Activated naive CD8-positive, alpha-beta T cell treated with anti-CD3 and anti-CD28 coated beads, Interleukin-2, amount 10 ng/mL, durations not matched to agents 7 days and 5 days (primary cell): ENCODE results near the gene POLD1. TPM values are rescaled to one million over a fixed set of nuclear protein-coding genes. Genes with fewer than 3 reads are reported as not detected.
"Not testable (repeated sequence)": the region's sequence is repeated elsewhere in the genome, so short reads cannot be mapped to it uniquely, and the experiment has no call there.

Source experiments
- ATAC-seq: fragments of 150-1000 bp; cut with Tn5 transposase; one replicate; pipeline ENCODE4 v1.10.0; 2021; ENCODE audit warnings: low read depth, moderate library complexity
- POLR2A ChIA-PET: fragments of 350-600 bp; sonication (Branson Sonifier 250); formaldehyde crosslinking; loops from one replicate; lab custom pipeline; 2021; ENCODE audit warnings: antibody characterized with exemption; lab: Charles Lee
- DNase-seq: peaks from one replicate; pipeline ENCODE4 v3.0.0; 2021
- H3K27ac Mint-ChIP-seq: one replicate; pipeline ENCODE4 v1.8.0; 2022; ENCODE audit warnings: mild to moderate bottlenecking, mixed read lengths
- H3K27me3 Mint-ChIP-seq: one replicate; pipeline ENCODE4 v1.8.0; 2022; ENCODE audit warnings: mild to moderate bottlenecking, moderate library complexity, mixed read lengths
- H3K36me3 Mint-ChIP-seq: one replicate; pipeline ENCODE4 v1.8.0; 2021; ENCODE audit warnings: mild to moderate bottlenecking, mixed read lengths
- H3K4me1 Mint-ChIP-seq: one replicate; pipeline ENCODE4 v1.8.0; 2021; ENCODE audit warnings: mixed read lengths
- H3K4me3 Mint-ChIP-seq: one replicate; pipeline ENCODE4 v1.8.0; 2022; ENCODE audit warnings: mild to moderate bottlenecking, moderate library complexity, mixed read lengths
- H3K9me3 Mint-ChIP-seq: one replicate; pipeline ENCODE4 v1.8.0; 2021; ENCODE audit warnings: mixed read lengths
- total RNA-seq, 2 experiments: library from RNA; stranded (reverse); gene quantifications; one replicate each; pipeline ENCODE4 v1.2.3, GENCODE V29; 2021

POLD1 gene
- 100 to 1,000 TPM; 131 to 143 TPM for total RNA-seq

DNA sequence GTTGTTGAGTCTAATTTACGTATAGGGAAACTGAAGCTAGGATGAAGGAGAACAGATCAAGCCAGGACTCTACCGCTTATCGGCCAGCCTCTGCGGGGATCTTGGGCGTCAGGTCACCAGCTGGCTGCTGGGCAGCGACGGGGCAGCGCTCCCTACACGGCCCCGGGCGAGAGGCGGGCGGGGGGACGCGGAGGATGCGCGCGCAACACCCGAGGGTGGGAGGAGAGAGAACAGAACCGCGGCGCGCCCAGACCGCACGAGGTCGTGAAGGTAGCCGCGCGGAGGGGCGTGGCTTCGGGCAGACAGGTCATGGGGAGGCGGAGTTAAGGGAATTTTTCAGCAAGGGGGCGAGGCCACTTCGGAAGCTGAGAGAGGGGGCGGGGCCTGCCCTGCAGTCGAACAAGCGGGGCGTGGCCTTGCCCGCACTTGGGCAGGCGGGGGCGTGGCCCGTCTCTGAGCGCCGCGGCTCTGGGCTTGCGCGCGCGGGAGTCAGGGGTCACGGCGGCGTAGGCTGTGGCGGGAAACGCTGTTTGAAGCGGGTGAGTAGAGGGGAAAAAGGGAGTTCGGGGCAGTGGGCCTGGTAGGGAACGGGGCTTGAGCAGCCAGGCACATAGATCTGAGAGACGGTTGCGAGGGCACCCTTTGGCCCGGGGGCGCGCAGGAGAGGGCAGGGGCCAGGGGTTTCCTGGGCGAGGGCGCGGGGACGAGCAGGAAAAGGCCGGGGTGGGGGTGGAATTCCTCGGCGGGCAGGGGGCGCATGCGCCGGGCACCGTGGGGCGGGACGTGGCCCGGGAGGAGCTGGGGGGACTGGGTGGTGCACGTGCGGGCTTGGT is at the start of gene POLD1:
POLD1 (plus strand) TSS at position 496 of the 833 bp plus-strand sequence. CDS start 14,505 bp downstream, outside the sequence.
- Mint-ChIP-seq H3K9me3 (no peaks in the 10 kb centered on the region), H3K27me3 (no peaks in the 10 kb centered on the region), H3K4me1 (peaks cover 27% of the 10 kb centered on the region), H3K4me3 (peak within 1 kb of the TSS; percentile 93), H3K27ac (peak within 1 kb of the TSS; percentile 95), H3K36me3 (peaks cover 22% of the 10 kb centered on the region)
- peak; percentile 99 for DNase-seq
- POLR2A ChIA-PET, result interaction anchor here (0.6 to 2.9 kb wide), 13 partner anchors 8 to 813 kb away, joined by 3 to 19 read pairs (median 4); partner anchors contain the start of genes EMC10, GARIN5A, JOSD2 and NR1H2
- peak; percentile 85 for ATAC-seq

DNA sequence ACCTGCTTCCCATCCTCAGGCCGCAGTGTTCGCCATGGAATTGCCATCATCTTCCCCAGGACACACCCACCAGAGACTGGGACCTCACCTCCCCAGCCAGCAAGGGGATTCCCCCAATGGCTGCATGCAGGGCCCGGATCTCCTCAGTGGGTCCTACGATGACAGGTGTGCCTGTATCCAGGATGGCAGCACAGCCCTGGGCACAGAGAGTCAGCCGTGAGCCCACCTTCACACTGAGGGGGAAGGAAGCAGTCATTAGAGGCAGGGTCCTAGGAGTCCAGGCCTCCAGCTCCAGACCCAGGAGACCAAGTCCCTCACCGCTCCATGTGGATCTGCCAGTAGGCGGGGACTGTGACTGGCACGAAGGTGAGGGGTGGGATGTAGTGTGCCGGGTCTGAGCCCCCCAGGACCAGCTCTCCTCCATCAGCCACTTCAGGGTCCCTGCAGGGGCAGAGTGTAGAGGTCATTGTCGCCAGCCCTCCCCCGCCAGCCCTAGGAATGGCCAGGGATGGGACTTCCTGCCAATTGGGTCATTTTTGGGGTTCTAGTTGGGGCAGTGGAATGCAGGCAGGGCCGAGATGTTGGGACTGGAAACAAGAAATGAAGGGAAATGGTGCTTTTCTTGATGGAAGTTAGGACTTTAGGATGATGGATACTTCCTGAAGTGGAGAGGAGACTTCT is 49.3 kb upstream of the POLD1 start:
- POLR2A ChIA-PET, result interaction anchor here (1.5 kb wide), 1 partner anchor 23 kb away, joined by 12 read pairs; no protein-coding TSS in a partner anchor
- Mint-ChIP-seq H3K27me3 (peaks cover 21% of the 10 kb centered on the region), H3K27ac (no peak overlapping the region), H3K36me3 (peaks cover 3% of the 10 kb centered on the region), H3K4me1 (peaks cover 31% of the 10 kb centered on the region), H3K9me3 (no peaks in the 10 kb centered on the region), H3K4me3 (peak overlapping the region; percentile 46)
- no peak for DNase-seq
- no peak for ATAC-seq

DNA sequence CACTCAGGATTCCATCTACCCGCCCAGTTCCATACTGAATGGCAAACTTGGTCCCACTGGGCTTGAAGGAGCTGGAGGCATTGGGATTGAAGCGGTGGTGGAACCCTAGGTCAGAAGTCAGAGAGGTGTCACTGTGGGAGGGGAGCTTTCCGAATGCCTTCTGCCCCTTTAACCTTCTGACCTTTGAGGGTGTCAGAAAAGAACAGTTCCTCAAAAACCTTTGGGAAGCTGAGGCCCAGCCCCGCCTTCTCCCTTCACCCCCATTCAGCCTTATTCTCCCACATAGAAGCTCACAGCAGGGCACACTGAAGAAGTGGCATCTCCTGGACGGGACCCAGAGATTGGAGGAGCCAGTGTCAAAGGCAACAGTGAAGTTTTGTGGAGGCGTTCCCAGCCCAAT is 47.1 kb upstream of the POLD1 start:
- DNase-seq, result peak; percentile 8
- peaks cover 18% of the 10 kb centered on the region for H3K4me1 Mint-ChIP-seq
- H3K27me3 Mint-ChIP-seq, H3K9me3 Mint-ChIP-seq, POLR2A ChIA-PET, H3K27ac Mint-ChIP-seq, H3K36me3 Mint-ChIP-seq, H3K4me3 Mint-ChIP-seq, ATAC-seq: not testable (repeated sequence)

DNA sequence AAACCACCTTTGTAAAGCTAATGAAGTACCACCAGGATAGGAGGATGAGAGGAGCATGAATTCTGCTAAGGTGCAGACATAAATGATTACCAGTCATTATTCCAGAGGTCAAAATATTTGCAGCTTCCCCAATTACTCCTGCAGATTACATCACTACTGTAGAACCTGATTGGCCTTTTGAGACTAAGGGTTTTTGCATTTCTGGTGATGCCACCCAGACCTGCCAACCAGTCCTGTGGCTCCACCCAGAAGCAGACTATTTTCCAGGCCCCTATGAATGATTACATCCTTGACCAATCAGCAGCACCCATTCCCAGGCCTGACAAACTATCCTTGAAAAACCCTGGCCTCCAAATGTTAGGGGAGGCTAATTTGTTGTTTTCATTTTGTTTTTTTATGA is 43.8 kb upstream of the POLD1 start:
- no peak for ATAC-seq
- peaks cover 9% of the 10 kb centered on the region for H3K4me1 Mint-ChIP-seq
- POLR2A ChIA-PET, result no interaction called here
- H3K27ac Mint-ChIP-seq, result no peak overlapping the region
- H3K9me3 Mint-ChIP-seq, result peaks cover 8% of the 10 kb centered on the region
- no peak for DNase-seq
- peaks cover 13% of the 10 kb centered on the region for H3K36me3 Mint-ChIP-seq
- H3K4me3 Mint-ChIP-seq, result no peak overlapping the region
- peaks cover 1% of the 10 kb centered on the region for H3K27me3 Mint-ChIP-seq

DNA sequence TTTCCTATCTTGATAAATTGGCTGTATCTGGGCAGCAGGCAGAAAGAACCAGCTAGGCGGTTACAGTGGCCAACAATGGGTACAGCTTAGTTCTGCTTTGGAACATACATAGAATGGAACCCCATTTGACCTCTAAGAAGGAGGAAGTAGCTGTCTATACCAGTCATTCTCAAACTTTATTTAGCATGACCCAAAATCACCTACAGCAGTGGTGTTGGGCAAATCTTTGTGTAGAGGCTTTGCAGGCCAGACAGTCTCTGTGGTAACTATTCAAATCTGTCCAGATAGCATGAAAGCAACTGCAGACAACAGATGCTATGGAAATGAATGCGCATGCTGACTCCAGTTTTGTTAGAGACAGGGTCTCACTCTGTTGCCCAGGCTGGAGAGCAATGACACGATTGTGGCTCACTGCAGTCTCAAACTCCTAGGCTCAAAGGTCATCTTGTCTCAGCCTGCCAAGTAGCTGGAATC is 43.0 kb upstream of the POLD1 start:
- Mint-ChIP-seq H3K9me3 (peaks cover 10% of the 10 kb centered on the region), H3K4me1 (peaks cover 8% of the 10 kb centered on the region), H3K27ac (no peak overlapping the region), H3K27me3 (peaks cover 1% of the 10 kb centered on the region), H3K4me3 (no peak overlapping the region), H3K36me3 (peaks cover 15% of the 10 kb centered on the region)
- POLR2A ChIA-PET, result no interaction called here
- ATAC-seq (no peak), DNase-seq (no peak)

DNA sequence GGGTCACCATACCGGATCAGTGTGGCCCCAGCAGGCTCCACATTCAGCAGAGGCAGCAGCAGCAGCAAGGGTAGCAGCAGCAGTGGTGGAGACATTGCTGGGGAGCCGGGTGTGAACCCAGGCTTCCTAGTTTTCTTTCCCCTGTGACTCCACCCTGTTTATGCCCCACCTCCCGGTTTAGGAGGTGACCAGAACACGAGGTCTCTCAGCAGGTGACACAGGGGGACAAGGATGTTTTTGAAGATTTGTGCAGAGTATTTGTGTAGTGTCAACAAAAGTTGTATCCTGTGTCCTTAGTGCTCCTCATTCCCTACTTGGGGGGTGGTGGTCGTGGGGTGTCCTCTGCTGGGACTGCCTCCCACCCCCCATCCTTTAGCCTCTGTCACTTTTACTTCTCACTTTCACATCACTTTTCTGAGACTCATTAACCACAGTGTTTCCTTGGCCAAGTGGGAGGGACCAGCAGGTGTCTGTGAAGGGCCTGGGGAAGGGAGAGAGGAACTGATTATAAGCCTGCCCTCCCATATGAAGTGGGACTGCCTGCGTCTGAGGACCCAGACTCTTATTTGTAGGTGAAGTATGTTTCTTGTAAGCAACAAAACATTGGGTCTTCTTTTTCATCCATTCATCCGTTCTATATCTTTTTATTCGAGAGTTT is 39.4 kb upstream of the POLD1 start:
- DNase-seq, result no peak
- H3K27ac Mint-ChIP-seq, result peak overlapping the region; percentile 58
- H3K36me3 Mint-ChIP-seq, result peaks cover 17% of the 10 kb centered on the region
- H3K27me3 Mint-ChIP-seq, result no peaks in the 10 kb centered on the region
- POLR2A ChIA-PET, result interaction anchor here (2.2 kb wide), 1 partner anchor 11 kb away, joined by 9 read pairs; no protein-coding TSS in a partner anchor
- no peak for ATAC-seq
- peaks cover 12% of the 10 kb centered on the region for H3K9me3 Mint-ChIP-seq
- peak overlapping the region; percentile 22 for H3K4me3 Mint-ChIP-seq
- H3K4me1 Mint-ChIP-seq, result peaks cover 19% of the 10 kb centered on the region

DNA sequence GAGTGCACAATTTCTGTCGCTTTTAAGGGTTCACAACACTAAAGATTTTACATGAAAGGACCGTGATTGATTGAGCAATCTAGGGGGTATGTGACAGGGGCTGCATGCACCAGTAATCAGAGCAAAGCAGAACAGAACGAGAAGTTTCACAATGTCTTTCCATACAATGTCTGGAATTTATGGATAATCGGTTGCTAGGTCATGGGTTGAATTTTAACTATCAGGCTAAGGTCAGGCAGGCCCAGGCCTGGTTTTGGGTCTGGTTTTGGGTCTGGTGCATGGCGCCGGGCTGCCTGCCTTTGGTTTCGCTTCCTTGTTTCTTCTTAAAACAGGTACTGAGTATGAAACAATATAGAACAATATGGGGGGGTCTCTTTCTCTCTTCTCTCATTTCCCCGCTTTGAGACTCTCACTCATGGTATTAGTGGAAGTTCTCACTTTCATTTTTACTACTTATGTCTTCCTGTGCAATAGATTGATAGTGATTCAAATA is 37.0 kb upstream of the POLD1 start:
- H3K9me3 Mint-ChIP-seq, H3K27me3 Mint-ChIP-seq, ATAC-seq, DNase-seq, POLR2A ChIA-PET: not testable (repeated sequence)
- Mint-ChIP-seq H3K36me3 (peaks cover 15% of the 10 kb centered on the region), H3K27ac (peak overlapping the region; percentile 42), H3K4me3 (peak overlapping the region; percentile 57), H3K4me1 (peaks cover 19% of the 10 kb centered on the region)

DNA sequence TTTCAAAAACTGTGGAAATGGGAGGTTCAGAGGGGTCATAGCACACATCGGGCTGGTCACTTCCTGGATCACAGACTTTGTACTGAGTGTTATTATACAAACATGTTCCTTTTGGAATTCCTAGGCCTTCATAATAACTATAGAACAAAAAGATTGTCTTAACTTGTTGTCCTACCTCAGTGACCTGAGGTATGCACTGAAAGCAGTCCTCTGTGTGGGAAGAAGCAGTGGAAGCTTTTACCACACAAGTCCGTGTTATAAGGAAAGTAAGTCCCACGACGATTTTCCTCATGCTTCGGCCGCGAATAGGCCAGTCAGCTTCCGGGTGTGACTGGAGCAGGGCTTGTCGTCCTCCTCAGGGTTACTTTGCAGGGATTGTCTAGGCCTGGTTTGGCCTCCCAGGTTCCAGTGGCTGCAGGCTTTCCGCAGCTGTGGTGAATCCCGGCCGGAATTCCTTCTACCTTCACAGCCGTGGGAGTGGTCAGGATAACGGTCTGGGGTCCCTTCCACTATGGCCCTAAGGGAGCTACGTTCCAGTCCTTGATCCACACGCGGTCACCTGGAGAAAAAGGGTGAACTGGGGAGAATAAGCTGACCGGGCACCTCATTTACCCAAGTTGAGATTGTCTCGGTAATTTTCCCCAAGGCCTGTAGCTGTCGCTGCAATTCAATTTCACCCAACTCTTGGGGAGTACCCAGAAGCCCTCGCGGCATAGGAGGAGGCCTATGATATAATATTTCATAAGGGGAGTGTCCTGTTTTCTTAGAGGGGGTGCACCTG is 34.7 kb upstream of the POLD1 start:
- Mint-ChIP-seq H3K27ac (no peak overlapping the region), H3K27me3 (no peaks in the 10 kb centered on the region), H3K4me3 (no peak overlapping the region), H3K4me1 (peaks cover 17% of the 10 kb centered on the region), H3K36me3 (peaks cover 8% of the 10 kb centered on the region), H3K9me3 (peaks cover 7% of the 10 kb centered on the region)
- DNase-seq (no peak), ATAC-seq (no peak)
- POLR2A ChIA-PET, result interaction anchor here (0.9 kb wide), 1 partner anchor 8 kb away, joined by 3 read pairs; no protein-coding TSS in a partner anchor

DNA sequence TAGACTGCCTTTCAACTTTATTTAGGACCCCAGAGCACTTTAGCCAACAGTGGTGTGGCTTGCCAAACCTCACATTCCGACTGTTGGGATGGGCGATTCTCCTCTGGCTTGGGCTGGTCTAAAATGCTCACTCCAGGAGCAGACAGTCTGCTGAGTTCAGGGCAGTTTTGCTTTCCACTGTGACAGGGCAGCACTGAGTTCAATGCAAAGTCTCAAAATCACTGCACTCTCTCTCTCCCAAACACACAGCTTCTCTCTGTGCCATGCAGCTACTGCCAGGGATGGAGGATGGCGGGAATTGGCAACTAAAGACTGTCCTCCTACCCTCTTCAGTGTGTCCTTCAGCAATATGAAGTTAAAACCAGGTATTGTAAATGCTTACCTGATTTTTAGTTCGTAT is 31.9 kb upstream of the POLD1 start:
- Mint-ChIP-seq H3K27ac (no peak overlapping the region), H3K36me3 (no peaks in the 10 kb centered on the region), H3K4me3 (no peak overlapping the region), H3K9me3 (no peaks in the 10 kb centered on the region), H3K27me3 (peaks cover 2% of the 10 kb centered on the region), H3K4me1 (peaks cover 5% of the 10 kb centered on the region)
- no peak for ATAC-seq
- POLR2A ChIA-PET, result no interaction called here
- no peak for DNase-seq

DNA sequence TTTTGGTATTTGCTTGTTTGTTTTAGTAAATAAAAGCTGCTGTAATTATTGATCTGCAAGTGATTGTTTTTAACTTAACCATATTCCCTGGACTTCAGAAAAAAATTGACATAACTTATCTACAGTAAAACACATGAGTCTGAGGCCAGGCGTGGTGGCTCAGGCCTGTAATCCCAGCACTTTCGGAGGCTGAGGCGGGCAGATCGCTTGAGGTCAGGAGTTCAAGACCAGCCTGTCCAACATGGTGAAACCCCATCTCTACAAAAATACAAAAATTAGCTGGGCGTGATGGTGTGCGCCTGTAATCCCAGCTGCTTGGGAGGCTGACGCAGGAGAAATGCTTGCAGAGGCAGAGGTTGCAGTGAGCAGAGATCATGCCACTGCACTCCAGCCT is 30.7 kb upstream of the POLD1 start:
- DNase-seq, POLR2A ChIA-PET, H3K4me3 Mint-ChIP-seq, H3K4me1 Mint-ChIP-seq, H3K36me3 Mint-ChIP-seq, H3K27me3 Mint-ChIP-seq, H3K9me3 Mint-ChIP-seq, H3K27ac Mint-ChIP-seq, ATAC-seq: not testable (repeated sequence)

DNA sequence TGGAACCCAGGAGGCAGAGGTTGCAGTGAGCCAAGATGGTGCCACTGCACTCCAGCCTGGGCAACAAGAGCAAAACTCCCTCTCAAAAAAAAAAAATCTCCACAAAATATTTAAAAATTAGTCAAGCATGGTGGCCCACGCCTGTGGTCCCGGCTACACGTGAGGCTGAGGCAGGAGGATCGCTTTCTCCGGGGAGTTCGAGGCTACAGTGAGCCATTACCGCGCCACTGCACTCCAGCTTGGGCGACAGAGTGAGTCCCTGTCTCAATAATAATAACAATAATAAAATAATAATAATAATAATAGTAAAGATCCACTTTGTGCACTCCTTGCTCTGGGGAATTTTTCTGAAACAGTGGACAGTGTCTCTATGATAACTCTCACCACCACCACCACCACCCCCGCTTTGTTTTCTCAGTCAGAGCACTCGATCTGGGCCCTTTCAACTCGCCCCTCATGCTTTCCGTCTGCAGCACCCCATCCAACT is 27.4 kb upstream of the POLD1 start:
- no peaks in the 10 kb centered on the region for H3K9me3 Mint-ChIP-seq
- H3K4me1 Mint-ChIP-seq, result peaks cover 28% of the 10 kb centered on the region
- H3K27ac Mint-ChIP-seq, result peak overlapping the region; percentile 98
- H3K4me3 Mint-ChIP-seq, result peak overlapping the region; percentile 93
- DNase-seq (no peak), ATAC-seq (no peak)
- H3K36me3 Mint-ChIP-seq, result peaks cover 13% of the 10 kb centered on the region
- peaks cover 2% of the 10 kb centered on the region for H3K27me3 Mint-ChIP-seq
- POLR2A ChIA-PET, result interaction anchor here (0.6 to 2.2 kb wide), 10 partner anchors 10 to 199 kb away, joined by 3 to 19 read pairs (median 7); partner anchors contain the start of genes KCNC3, NR1H2 and POLD1
